Measurements from ENCODE around the gene ACVR2A.

DNA sequence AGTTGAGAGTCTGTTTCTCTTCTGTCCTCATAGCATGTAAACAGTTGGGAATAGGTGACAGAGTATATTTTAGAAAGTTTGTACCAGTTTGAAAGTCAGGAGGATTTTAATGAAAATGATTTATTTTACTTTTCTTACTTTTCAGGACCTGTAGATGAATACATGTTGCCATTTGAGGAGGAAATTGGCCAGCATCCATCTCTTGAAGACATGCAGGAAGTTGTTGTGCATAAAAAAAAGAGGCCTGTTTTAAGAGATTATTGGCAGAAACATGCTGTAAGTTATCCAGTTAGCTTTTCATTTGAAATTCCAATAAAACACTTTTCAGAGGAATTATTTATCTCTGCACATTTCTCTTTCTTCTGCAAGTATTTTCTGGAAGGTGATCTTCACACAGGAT, 81.1 kb downstream of the ACVR2A start:
- TF ChIP-seq POLR2A (IDR thresholded peaks at IDR 0.05): no peak
- TF ChIP-seq, protein P1, sequence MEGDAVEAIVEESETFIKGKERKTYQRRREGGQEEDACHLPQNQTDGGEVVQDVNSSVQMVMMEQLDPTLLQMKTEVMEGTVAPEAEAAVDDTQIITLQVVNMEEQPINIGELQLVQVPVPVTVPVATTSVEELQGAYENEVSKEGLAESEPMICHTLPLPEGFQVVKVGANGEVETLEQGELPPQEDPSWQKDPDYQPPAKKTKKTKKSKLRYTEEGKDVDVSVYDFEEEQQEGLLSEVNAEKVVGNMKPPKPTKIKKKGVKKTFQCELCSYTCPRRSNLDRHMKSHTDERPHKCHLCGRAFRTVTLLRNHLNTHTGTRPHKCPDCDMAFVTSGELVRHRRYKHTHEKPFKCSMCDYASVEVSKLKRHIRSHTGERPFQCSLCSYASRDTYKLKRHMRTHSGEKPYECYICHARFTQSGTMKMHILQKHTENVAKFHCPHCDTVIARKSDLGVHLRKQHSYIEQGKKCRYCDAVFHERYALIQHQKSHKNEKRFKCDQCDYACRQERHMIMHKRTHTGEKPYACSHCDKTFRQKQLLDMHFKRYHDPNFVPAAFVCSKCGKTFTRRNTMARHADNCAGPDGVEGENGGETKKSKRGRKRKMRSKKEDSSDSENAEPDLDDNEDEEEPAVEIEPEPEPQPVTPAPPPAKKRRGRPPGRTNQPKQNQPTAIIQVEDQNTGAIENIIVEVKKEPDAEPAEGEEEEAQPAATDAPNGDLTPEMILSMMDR (IDR thresholded peaks at IDR 0.05): no peak

Measured in Peyer's patch (tissue), 4 donors.